HEK293 (cell line): ENCODE results near the gene GHRL.

Experiments used
- ZNF624 ChIP-seq: fragments of 450-650 bp; formaldehyde crosslinking; IDR thresholded peaks from 2 replicates; pipeline ENCODE4 v1.5.1; 2017; ENCODE audit warnings: missing biosample characterization, missing genetic modification characterization
- TF ChIP-seq, protein P1 (sequence below): fragments of 450-650 bp; formaldehyde crosslinking; IDR thresholded peaks from 2 replicates; pipeline ENCODE4 v1.5.1; 2016; ENCODE audit warnings: missing biosample characterization, missing genetic modification characterization

DNA sequence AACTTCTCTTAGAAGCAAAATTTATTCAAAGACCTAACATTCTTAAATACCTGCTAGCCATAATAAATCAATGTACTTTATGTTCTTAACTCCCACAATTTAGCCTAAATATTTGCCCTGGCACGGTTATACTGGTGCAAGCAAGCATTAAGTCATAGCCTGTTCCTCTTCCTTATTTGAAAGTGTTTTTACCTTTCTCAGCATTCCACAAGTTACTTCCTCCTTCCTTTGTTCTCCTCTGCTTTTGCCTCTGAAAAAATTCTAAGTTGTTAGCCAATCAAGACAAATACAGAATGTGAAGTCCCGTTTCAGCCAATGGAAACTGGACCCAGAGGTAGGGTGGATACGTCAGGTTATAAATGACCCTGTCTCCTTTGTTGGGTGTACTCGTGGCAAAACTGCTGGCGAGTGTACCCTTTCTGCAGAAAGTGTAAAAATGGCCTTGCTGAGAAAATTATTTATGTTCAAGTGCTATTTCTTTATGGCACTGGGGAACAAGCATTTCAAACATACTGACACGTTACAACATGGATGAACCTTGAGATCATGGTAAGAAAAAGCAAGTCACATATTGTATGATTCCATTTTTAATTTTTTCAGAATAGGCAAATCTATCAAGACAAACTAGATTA, 47.5 kb downstream of the GHRL start:
- TF ChIP-seq, protein P1, sequence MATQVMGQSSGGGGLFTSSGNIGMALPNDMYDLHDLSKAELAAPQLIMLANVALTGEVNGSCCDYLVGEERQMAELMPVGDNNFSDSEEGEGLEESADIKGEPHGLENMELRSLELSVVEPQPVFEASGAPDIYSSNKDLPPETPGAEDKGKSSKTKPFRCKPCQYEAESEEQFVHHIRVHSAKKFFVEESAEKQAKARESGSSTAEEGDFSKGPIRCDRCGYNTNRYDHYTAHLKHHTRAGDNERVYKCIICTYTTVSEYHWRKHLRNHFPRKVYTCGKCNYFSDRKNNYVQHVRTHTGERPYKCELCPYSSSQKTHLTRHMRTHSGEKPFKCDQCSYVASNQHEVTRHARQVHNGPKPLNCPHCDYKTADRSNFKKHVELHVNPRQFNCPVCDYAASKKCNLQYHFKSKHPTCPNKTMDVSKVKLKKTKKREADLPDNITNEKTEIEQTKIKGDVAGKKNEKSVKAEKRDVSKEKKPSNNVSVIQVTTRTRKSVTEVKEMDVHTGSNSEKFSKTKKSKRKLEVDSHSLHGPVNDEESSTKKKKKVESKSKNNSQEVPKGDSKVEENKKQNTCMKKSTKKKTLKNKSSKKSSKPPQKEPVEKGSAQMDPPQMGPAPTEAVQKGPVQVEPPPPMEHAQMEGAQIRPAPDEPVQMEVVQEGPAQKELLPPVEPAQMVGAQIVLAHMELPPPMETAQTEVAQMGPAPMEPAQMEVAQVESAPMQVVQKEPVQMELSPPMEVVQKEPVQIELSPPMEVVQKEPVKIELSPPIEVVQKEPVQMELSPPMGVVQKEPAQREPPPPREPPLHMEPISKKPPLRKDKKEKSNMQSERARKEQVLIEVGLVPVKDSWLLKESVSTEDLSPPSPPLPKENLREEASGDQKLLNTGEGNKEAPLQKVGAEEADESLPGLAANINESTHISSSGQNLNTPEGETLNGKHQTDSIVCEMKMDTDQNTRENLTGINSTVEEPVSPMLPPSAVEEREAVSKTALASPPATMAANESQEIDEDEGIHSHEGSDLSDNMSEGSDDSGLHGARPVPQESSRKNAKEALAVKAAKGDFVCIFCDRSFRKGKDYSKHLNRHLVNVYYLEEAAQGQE = no peak
- TF ChIP-seq ZNF624 (tag by site-specific recombination) = no peak
